Islet of Langerhans (tissue), 1 donor: Measurements from ENCODE around the gene LMLN.
"Not testable (repeated sequence)": the region's sequence is repeated elsewhere in the genome, so short reads cannot be mapped to it uniquely, and the experiment has no call there.

Experiments
- FAIRE-seq: peaks from one replicate; lab custom pipeline; 2011; peaks lifted over from hg19 to GRCh38; lab: Jason Lieb, UNC

LMLN gene

GRCh38 chr3:197959891-197960693 is at the start of gene LMLN:
TSS of gene LMLN (plus strand) at chr3:197960217. CDS start at chr3:197960246, 29 bp downstream.
- no peak for FAIRE-seq

GRCh38 chr3:197912741-197913476 is 47.1 kb upstream of the LMLN start:
- no peak for FAIRE-seq

- no peak for FAIRE-seq
Measured at GRCh38 chr3:197913641-197914380, 46.2 kb upstream of the LMLN start.

GRCh38 chr3:197921429-197922275 is 38.4 kb upstream of the LMLN start:
- not testable (repeated sequence) for FAIRE-seq

- FAIRE-seq = no peak
Measured at GRCh38 chr3:197926418-197926817, 33.6 kb upstream of the LMLN start.

GRCh38 chr3:197927578-197927977 is 32.4 kb upstream of the LMLN start:
- FAIRE-seq = not testable (repeated sequence)

- FAIRE-seq = no peak
Measured at GRCh38 chr3:197936819-197937384, 23.1 kb upstream of the LMLN start.

- FAIRE-seq = no peak
Measured at GRCh38 chr3:197940745-197941384, 19.2 kb upstream of the LMLN start.

- peak; percentile 79 for FAIRE-seq
Measured at GRCh38 chr3:197942956-197943556, 17.0 kb upstream of the LMLN start.

- FAIRE-seq = no peak
Measured at GRCh38 chr3:197949191-197949777, 10.7 kb upstream of the LMLN start.

GRCh38 chr3:197949778-197950676 is 10.0 kb upstream of the LMLN start, which contains the start of gene RPL35A:
TSS of gene RPL35A (plus strand) at chr3:197950190. CDS start at chr3:197950968, 778 bp downstream.
- peak; percentile 97 for FAIRE-seq

GRCh38 chr3:197950677-197951061 is 9.3 kb upstream of the LMLN start:
- no peak for FAIRE-seq

- FAIRE-seq = no peak
Measured at GRCh38 chr3:197951392-197951990, 8.5 kb upstream of the LMLN start.

- FAIRE-seq = no peak
Measured at GRCh38 chr3:197952440-197952839, 7.6 kb upstream of the LMLN start.

- no peak for FAIRE-seq
Measured at GRCh38 chr3:197953325-197953724, 6.7 kb upstream of the LMLN start.

- FAIRE-seq = no peak
Measured at GRCh38 chr3:197953881-197954280, 6.1 kb upstream of the LMLN start.

GRCh38 chr3:197955892-197956477 is 4.0 kb upstream of the LMLN start:
- FAIRE-seq = no peak

GRCh38 chr3:197956626-197956988 is 3.4 kb upstream of the LMLN start:
- no peak for FAIRE-seq
